ENCODE results near the gene PPP2R1B. TPM values are rescaled to one million over a fixed set of nuclear protein-coding genes. Genes with fewer than 3 reads are reported as not detected.

Gene PPP2R1B
- total RNA-seq, 2 experiments from 2014 or later, result 34.5 to 39.2 TPM

GRCh38 chr11:111696556-111696955, 69.6 kb downstream of the PPP2R1B start:
- Mint-ChIP-seq H3K36me3 (ENCODE audit: low read depth) (peaks cover 9% of the 10 kb centered on the region), H3K27me3 (no peaks in the 10 kb centered on the region), H3K4me1 (ENCODE audit: low read depth) (no peaks in the 10 kb centered on the region), H3K27ac (no peak overlapping the region), H3K9me3 (no peaks in the 10 kb centered on the region), H3K4me3 (no peak overlapping the region)
- no peak for ATAC-seq (ENCODE audit: poor library complexity)
- no peak overlapping the region for H3K4me3 ChIP-seq (ENCODE audit: low read length)
- ChIA-PET CTCF (no interaction called here), POLR2A (no interaction called here)
- H3K36me3 ChIP-seq (ENCODE audit: insufficient read depth, low read length), result peaks cover 2% of the 10 kb centered on the region
- intact Hi-C loops (cut with DNase I, micrococcal nuclease), result no loop called here
- H3K4me1 ChIP-seq (ENCODE audit: insufficient read depth, low read length), result no peaks in the 10 kb centered on the region
- TF ChIP-seq, protein P1, sequence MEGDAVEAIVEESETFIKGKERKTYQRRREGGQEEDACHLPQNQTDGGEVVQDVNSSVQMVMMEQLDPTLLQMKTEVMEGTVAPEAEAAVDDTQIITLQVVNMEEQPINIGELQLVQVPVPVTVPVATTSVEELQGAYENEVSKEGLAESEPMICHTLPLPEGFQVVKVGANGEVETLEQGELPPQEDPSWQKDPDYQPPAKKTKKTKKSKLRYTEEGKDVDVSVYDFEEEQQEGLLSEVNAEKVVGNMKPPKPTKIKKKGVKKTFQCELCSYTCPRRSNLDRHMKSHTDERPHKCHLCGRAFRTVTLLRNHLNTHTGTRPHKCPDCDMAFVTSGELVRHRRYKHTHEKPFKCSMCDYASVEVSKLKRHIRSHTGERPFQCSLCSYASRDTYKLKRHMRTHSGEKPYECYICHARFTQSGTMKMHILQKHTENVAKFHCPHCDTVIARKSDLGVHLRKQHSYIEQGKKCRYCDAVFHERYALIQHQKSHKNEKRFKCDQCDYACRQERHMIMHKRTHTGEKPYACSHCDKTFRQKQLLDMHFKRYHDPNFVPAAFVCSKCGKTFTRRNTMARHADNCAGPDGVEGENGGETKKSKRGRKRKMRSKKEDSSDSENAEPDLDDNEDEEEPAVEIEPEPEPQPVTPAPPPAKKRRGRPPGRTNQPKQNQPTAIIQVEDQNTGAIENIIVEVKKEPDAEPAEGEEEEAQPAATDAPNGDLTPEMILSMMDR (IDR thresholded peaks at IDR 0.05), result no peak
- no peaks in the 10 kb centered on the region for H3K27me3 ChIP-seq (ENCODE audit: control insufficient read depth in 1 of 2, insufficient read depth in 2 of 2, low read length in 2 of 2)
- no peaks in the 10 kb centered on the region for H3K9me3 ChIP-seq (ENCODE audit: control insufficient read depth in 1 of 2, insufficient read depth in 1 of 2, low read length in 2 of 2)
- no peak for DNase-seq
- no peak overlapping the region for H3K27ac ChIP-seq (ENCODE audit: low read depth in 1 of 2, low read length in 2 of 2)

DNA sequence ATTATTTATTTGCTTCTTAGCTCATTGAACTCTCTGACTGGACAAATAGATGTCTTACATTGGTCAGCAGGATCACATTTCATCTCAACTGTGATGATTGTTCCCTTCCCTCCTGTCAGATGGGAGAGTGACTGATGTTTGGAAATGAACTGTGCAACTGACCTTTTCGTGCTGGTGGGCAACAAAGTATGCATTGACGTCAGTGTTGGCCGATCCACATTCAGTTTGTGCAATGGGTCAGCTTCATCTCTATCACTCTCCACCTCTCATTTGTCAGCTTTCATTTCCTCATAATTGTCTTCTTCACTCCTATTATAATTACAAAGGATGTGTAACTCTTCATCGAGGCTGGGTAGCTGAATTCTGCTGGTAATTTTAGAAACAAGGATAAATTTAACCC, 71.3 kb downstream of the PPP2R1B start:
- intact Hi-C loops (cut with DNase I, micrococcal nuclease), result no loop called here
- no peak for DNase-seq
- CTCF ChIA-PET, result interaction anchor here (1.3 kb wide), 1 partner anchor 10 kb away, joined by 3 read pairs; no protein-coding TSS in a partner anchor
- peaks cover 22% of the 10 kb centered on the region for H3K36me3 Mint-ChIP-seq (ENCODE audit: low read depth)
- POLR2A ChIA-PET, result no interaction called here
- Histone ChIP-seq H3K9me3 (ENCODE audit: control insufficient read depth in 1 of 2, insufficient read depth in 1 of 2, low read length in 2 of 2) (no peaks in the 10 kb centered on the region), H3K36me3 (ENCODE audit: insufficient read depth, low read length) (peaks cover 9% of the 10 kb centered on the region), H3K27me3 (ENCODE audit: control insufficient read depth in 1 of 2, insufficient read depth in 2 of 2, low read length in 2 of 2) (no peaks in the 10 kb centered on the region), H3K27ac (ENCODE audit: low read depth in 1 of 2, low read length in 2 of 2) (no peak overlapping the region), H3K4me1 (ENCODE audit: insufficient read depth, low read length) (no peaks in the 10 kb centered on the region), H3K4me3 (ENCODE audit: low read length) (no peak overlapping the region)
- H3K27ac Mint-ChIP-seq, result no peak overlapping the region
- H3K9me3 Mint-ChIP-seq, result no peaks in the 10 kb centered on the region
- ATAC-seq (ENCODE audit: poor library complexity), result no peak
- H3K4me3 Mint-ChIP-seq, result no peak overlapping the region
- TF ChIP-seq, protein P1 (IDR thresholded peaks at IDR 0.05), result no peak
- H3K27me3 Mint-ChIP-seq, result no peaks in the 10 kb centered on the region
- H3K4me1 Mint-ChIP-seq (ENCODE audit: low read depth), result no peaks in the 10 kb centered on the region

GRCh38 chr11:111693224-111693937, 72.8 kb downstream of the PPP2R1B start:
- DNase-seq (no peak), ATAC-seq (ENCODE audit: poor library complexity) (no peak)
- no peaks in the 10 kb centered on the region for H3K9me3 ChIP-seq (ENCODE audit: control insufficient read depth in 1 of 2, insufficient read depth in 1 of 2, low read length in 2 of 2)
- ChIA-PET CTCF (interaction anchor here (0.6 kb wide), 1 partner anchor 181 kb away, joined by 3 read pairs; no protein-coding TSS in a partner anchor), POLR2A (interaction anchor here (1.6 kb wide), 1 partner anchor 9 kb away, joined by 3 read pairs; no protein-coding TSS in a partner anchor)
- no peaks in the 10 kb centered on the region for H3K4me1 ChIP-seq (ENCODE audit: insufficient read depth, low read length)
- Mint-ChIP-seq H3K4me1 (ENCODE audit: low read depth) (no peaks in the 10 kb centered on the region), H3K9me3 (no peaks in the 10 kb centered on the region), H3K36me3 (ENCODE audit: low read depth) (peaks cover 34% of the 10 kb centered on the region), H3K4me3 (no peak overlapping the region), H3K27ac (no peak overlapping the region), H3K27me3 (no peaks in the 10 kb centered on the region)
- H3K27me3 ChIP-seq (ENCODE audit: control insufficient read depth in 1 of 2, insufficient read depth in 2 of 2, low read length in 2 of 2), result no peaks in the 10 kb centered on the region
- no peak overlapping the region for H3K27ac ChIP-seq (ENCODE audit: low read depth in 1 of 2, low read length in 2 of 2)
- TF ChIP-seq, protein P1 (IDR thresholded peaks at IDR 0.05), result no peak
- intact Hi-C loops (cut with DNase I, micrococcal nuclease), result no loop called here
- peaks cover 9% of the 10 kb centered on the region for H3K36me3 ChIP-seq (ENCODE audit: insufficient read depth, low read length)
- H3K4me3 ChIP-seq (ENCODE audit: low read length), result no peak overlapping the region

All from CD4-positive, alpha-beta T cell (primary cell).